GM12891 (cell line): Measurements from ENCODE around the gene FREM1.

Source experiments
- PAX5 ChIP-seq: IDR thresholded peaks from 2 replicates; pipeline ENCODE4 v1.6.1; 2011; ENCODE audit warnings: low read length, moderate library complexity, mild to moderate bottlenecking; ENCODE audit not compliant: insufficient read depth, severe bottlenecking
- POLR2A ChIP-seq: IDR thresholded peaks from 2 replicates; pipeline ENCODE4 v1.6.1; 2011; ENCODE audit warnings: low read depth, low read length, control low read depth
- POLR2AphosphoS5 ChIP-seq: IDR thresholded peaks from 2 replicates; pipeline ENCODE4 v1.6.1; 2011; ENCODE audit warnings: low read depth, low read length, control low read depth
- POU2F2 ChIP-seq: IDR thresholded peaks from 2 replicates; pipeline ENCODE4 v1.6.1; 2011; ENCODE audit warnings: low read depth, mild to moderate bottlenecking, control low read depth, low read length, moderate library complexity
- SPI1 ChIP-seq: IDR thresholded peaks from 2 replicates; pipeline ENCODE4 v1.6.1; 2011; ENCODE audit warnings: low read depth, low read length, control low read depth
- TAF1 ChIP-seq: IDR thresholded peaks from 2 replicates; pipeline ENCODE4 v1.6.1; 2011; ENCODE audit warnings: low read depth, low read length, control low read depth

DNA sequence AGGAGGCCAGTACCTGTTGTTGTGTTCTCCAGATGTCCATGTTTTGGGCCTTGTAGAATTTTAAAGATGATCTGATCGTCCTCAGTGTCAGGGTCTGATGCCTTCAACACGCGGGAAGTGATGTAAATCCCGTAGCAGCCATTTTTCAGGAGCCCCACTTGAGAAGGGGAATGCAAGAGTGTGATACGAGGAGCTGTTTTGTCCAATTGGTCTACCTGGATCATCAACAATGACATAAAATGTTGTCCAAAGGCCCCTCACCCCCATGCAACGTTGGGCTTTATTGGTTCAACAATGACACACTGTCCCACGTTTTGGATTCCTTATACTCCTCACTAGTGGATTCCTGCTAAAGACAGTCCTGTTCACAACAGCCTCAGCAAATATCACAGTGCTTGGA, 139.6 kb downstream of the FREM1 start:
- TF ChIP-seq POLR2A: no peak
- TF ChIP-seq POLR2AphosphoS5: no peak
- no peak for TF ChIP-seq TAF1
- TF ChIP-seq PAX5: no peak
- no peak for TF ChIP-seq SPI1
- no peak for TF ChIP-seq POU2F2
